Neural crest cell (in vitro differentiated cells): ENCODE data around the gene MRGPRE. TPM values are rescaled to one million over a fixed set of nuclear protein-coding genes. Genes with fewer than 3 reads are reported as not detected.

ENCODE experiments used
- DNase-seq: peaks from one replicate; pipeline ENCODE4 v3.0.0; 2021; ENCODE audit warnings: low read depth, mixed read lengths, low spot score
- H3K27ac Mint-ChIP-seq: one replicate; pipeline ENCODE4 v1.8.0; 2021; ENCODE audit warnings: mild to moderate bottlenecking, mixed read lengths; ENCODE audit not compliant: unreplicated experiment
- H3K27me3 Mint-ChIP-seq: 2 replicates; pipeline ENCODE4 v1.8.0; 2021; ENCODE audit warnings: low read depth, mild to moderate bottlenecking, mixed read lengths
- H3K36me3 Mint-ChIP-seq: 2 replicates; pipeline ENCODE4 v1.8.0; 2021; ENCODE audit warnings: low read depth, mild to moderate bottlenecking, mixed read lengths
- H3K4me1 Mint-ChIP-seq: 2 replicates; pipeline ENCODE4 v1.8.0; 2021; ENCODE audit warnings: mixed read lengths
- H3K4me3 Mint-ChIP-seq: one replicate; pipeline ENCODE4 v1.8.0; 2021; ENCODE audit warnings: mild to moderate bottlenecking, mixed read lengths
- H3K9me3 Mint-ChIP-seq: 2 replicates; pipeline ENCODE4 v1.8.0; 2021; ENCODE audit warnings: mixed read lengths
- total RNA-seq: library from RNA; stranded (reverse); gene quantifications from 2 replicates; pipeline ENCODE4 v1.2.1, GENCODE V29; 2021
- TF ChIP-seq, protein P1 (sequence below): fragments of 200-600 bp; sonication (generic); conservative IDR thresholded peaks from 2 replicates; pipeline ENCODE4 v1.5.0; 2021; ENCODE audit warnings: antibody characterized with exemption, mild to moderate bottlenecking

MRGPRE gene
- total RNA-seq, 1 donor from 2014 or later, result not detected

DNA sequence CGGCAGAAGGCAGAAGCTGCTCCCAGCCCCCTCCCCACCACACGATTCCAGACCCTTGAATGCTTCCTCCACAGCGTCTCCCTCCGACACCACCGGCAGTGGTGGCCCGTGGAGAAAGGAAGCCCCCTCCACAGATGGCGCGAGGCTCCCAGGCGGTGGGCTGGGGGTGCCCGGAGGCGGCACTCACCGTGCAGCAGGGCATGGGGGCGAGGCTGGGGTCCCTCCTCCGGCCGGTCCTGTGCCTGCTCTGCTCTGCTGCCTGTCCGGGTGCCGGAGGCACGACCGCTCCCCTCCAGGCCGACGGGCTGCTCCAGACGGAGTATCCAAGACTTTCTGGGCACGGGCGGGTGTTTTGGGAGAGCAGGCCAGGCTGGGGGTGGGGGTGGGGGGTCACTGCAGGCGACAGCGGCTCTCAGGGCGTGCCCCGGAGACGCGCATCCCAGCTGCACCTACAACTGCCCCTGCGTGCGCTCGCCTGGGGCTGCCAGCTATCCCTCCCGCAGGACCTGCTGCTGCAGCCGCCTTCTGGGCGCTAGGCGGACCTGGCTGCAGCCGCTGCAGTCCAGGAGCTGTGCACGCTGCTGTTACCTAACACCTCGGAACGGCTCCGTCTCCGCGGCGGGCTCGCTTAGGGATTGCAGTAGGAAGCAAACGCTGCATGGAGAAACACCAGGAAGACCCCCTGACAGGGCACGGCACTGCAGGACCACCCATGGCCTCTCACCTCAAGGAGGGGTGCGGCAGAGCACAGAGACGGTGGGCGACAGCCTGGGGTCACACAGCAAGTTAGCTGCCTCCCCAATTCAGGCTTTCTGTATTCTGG is 28.8 kb downstream of the MRGPRE start:
- TF ChIP-seq, protein P1, sequence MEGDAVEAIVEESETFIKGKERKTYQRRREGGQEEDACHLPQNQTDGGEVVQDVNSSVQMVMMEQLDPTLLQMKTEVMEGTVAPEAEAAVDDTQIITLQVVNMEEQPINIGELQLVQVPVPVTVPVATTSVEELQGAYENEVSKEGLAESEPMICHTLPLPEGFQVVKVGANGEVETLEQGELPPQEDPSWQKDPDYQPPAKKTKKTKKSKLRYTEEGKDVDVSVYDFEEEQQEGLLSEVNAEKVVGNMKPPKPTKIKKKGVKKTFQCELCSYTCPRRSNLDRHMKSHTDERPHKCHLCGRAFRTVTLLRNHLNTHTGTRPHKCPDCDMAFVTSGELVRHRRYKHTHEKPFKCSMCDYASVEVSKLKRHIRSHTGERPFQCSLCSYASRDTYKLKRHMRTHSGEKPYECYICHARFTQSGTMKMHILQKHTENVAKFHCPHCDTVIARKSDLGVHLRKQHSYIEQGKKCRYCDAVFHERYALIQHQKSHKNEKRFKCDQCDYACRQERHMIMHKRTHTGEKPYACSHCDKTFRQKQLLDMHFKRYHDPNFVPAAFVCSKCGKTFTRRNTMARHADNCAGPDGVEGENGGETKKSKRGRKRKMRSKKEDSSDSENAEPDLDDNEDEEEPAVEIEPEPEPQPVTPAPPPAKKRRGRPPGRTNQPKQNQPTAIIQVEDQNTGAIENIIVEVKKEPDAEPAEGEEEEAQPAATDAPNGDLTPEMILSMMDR, result no peak
- no peak for DNase-seq
- Mint-ChIP-seq H3K9me3 (no peaks in the 10 kb centered on the region), H3K27me3 (peaks cover 42% of the 10 kb centered on the region), H3K36me3 (no peaks in the 10 kb centered on the region), H3K27ac (no peak overlapping the region), H3K4me3 (no peak overlapping the region), H3K4me1 (no peaks in the 10 kb centered on the region)

- TF ChIP-seq, protein P1, result no peak
- DNase-seq, result no peak
- Mint-ChIP-seq H3K27me3 (peaks cover 44% of the 10 kb centered on the region), H3K36me3 (no peaks in the 10 kb centered on the region), H3K4me3 (no peak overlapping the region), H3K4me1 (no peaks in the 10 kb centered on the region), H3K9me3 (no peaks in the 10 kb centered on the region), H3K27ac (no peak overlapping the region)
These were observed 29.5 kb downstream of the MRGPRE start for GRCh38 chr11:3202759-3203158.

DNA sequence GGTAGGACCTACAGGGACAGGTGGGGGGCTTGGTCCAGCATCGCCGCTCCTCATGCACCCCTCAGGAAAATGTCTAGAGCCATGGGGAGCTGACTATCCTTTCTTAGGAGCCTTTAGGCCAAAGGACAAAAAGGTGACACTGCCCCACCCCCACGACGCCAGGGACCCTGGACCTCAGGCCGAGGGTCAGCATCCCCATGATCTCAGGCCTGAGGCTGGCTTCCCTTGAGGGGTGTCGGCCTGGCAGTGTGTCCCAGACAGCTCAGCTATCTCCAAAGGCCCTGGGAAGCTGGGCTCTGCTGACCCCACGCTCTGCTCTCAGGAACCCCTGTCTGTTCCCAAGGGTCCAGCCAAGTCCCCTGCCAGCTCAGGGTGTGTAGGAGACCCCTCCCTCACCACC is 29.9 kb downstream of the MRGPRE start:
- H3K9me3 Mint-ChIP-seq, result no peaks in the 10 kb centered on the region
- no peaks in the 10 kb centered on the region for H3K4me1 Mint-ChIP-seq
- TF ChIP-seq, protein P1, result no peak
- DNase-seq, result no peak
- H3K27ac Mint-ChIP-seq, result no peak overlapping the region
- no peak overlapping the region for H3K4me3 Mint-ChIP-seq
- H3K36me3 Mint-ChIP-seq, result no peaks in the 10 kb centered on the region
- H3K27me3 Mint-ChIP-seq, result peaks cover 44% of the 10 kb centered on the region

- Mint-ChIP-seq H3K36me3 (no peaks in the 10 kb centered on the region), H3K4me1 (no peaks in the 10 kb centered on the region), H3K9me3 (no peaks in the 10 kb centered on the region), H3K27ac (no peak overlapping the region), H3K4me3 (no peak overlapping the region), H3K27me3 (peaks cover 44% of the 10 kb centered on the region)
- TF ChIP-seq, protein P1, result no peak
- no peak for DNase-seq
These were observed 30.5 kb downstream of the MRGPRE start for GRCh38 chr11:3201677-3202181.

- no peaks in the 10 kb centered on the region for H3K9me3 Mint-ChIP-seq
- no peak overlapping the region for H3K27ac Mint-ChIP-seq
- no peaks in the 10 kb centered on the region for H3K4me1 Mint-ChIP-seq
- TF ChIP-seq, protein P1, result no peak
- H3K27me3 Mint-ChIP-seq, result peaks cover 44% of the 10 kb centered on the region
- no peak overlapping the region for H3K4me3 Mint-ChIP-seq
- DNase-seq, result no peak
- H3K36me3 Mint-ChIP-seq, result no peaks in the 10 kb centered on the region
These were observed 31.1 kb downstream of the MRGPRE start for GRCh38 chr11:3201112-3201581.
